ENCODE results near the gene NUCB1.
A peak's percentile ranks its signal among the peaks of the same experiment; 100 is the strongest.
"Not testable (repeated sequence)": the region's sequence is repeated elsewhere in the genome, so short reads cannot be mapped to it uniquely, and the experiment has no call there.

NUCB1 gene

DNA sequence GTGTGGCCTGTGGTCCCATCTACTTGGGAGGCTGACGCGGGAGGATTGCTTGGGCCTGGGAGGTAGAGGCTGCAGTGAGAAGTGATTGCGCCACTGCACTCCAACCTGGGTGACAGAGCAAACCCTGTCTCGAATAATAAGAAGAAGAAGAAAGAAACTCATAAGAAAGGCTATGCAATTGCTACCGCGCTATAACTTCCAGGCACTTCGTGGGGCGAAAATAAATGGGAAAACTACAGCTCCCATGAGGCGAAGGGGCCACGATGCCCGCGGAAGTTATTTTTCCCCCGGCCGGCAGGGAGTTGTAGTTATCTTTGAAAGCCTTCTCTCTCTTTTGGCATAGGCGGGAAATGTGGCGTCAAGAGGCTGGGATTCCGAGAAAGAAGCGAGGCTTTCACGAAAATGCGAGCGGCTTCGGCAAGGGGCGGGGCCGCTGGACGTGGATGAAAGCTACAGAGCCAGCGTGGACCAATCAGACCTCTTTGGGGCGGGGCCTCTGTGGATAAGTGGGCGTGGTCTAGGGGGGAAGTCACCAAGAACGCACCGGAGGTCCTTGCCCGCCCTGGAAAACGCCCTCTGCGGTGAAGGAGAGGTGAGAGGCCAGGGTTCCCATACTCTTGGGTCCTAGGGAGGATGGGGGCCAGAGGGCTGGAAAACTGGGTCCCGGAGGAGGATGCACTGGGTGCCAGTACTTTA is at the start of gene NUCB1:
Gene NUCB1 (plus strand): TSS at position 532 of the 696 bp plus-strand sequence. CDS start 485 bp downstream, outside the sequence.
- DNase-seq (ENCODE audit: low spot score): peak; percentile 99

DNA sequence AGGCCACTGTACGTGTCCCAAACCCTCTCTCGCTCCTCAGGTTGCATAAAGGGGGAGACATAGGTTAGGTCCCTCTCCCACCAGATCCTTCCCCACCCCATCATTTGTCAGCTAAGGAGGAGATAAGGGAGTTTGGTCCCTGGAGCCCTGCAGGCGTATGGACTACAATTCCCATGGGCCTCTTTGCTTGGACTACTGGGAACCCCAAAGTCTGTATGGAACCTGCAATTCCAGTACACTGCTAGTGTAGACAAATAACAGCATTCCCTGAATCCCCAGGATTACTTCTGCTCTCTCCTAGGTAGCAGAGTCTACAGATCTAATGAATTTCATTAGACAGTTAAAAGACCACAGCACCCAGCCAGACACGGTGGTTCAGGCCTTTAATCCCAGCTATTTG is 47.8 kb upstream of the NUCB1 start:
- DNase-seq (ENCODE audit: low spot score): no peak

DNA sequence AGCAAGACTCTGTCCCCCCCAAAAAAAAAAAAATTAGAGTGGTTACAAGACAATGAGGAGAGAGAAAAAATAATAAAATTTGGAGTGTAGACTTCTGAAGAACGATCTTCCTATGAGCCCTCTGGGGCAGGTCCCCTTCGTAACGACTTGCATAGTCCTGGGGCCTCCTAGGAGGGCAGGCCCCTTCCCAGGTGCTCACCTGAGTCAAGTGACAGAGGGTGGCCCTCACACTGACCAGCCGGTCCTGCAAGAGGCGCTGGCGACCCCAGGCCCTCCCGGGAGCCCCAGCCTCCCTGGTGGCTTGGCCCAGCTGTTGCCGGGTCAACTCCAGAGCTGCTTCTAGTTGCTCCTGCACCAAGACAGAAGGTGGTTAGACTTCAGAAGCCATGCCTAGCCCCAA is 46.6 kb upstream of the NUCB1 start:
- no peak for DNase-seq (ENCODE audit: low spot score)

DNA sequence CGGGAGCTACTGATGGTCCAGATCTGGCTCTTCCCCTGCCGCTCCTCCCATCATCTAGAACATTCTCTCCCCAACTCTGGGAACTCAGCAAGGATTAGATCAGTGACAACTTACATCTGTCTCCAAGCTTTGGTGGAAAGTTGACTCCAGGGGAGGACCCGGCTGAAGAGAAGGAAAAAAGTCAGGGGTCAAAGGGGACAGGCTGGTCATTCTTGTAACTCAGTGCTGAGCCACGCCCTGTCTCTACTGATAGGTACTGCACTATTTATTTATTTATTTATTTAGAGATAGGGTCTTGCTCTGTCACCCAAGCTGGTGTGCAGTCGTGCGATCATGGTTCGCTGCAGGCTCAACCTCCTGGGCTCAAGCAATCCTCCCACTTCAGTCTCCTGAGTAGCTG is 46.0 kb upstream of the NUCB1 start:
- no peak for DNase-seq (ENCODE audit: low spot score)

DNA sequence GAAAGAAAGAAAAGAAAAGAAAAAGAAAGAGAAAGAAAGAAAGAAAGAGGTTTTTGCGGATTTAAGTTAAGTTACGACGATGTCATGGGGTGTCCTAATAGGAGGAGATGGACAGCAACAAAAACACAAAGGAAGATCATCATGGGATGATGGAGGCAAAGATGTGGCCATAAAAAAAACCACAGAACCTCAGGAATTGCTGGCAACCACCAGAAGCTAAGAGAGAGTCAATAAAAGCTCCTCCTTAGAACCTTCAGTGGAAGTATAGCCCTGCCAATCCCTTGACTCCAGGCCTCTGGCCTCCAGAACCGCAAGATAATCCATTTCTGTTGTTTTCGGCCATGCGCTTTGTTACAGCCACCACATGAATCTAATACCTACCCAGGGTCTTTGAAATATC is 43.2 kb upstream of the NUCB1 start:
- DNase-seq (ENCODE audit: low spot score): no peak

DNA sequence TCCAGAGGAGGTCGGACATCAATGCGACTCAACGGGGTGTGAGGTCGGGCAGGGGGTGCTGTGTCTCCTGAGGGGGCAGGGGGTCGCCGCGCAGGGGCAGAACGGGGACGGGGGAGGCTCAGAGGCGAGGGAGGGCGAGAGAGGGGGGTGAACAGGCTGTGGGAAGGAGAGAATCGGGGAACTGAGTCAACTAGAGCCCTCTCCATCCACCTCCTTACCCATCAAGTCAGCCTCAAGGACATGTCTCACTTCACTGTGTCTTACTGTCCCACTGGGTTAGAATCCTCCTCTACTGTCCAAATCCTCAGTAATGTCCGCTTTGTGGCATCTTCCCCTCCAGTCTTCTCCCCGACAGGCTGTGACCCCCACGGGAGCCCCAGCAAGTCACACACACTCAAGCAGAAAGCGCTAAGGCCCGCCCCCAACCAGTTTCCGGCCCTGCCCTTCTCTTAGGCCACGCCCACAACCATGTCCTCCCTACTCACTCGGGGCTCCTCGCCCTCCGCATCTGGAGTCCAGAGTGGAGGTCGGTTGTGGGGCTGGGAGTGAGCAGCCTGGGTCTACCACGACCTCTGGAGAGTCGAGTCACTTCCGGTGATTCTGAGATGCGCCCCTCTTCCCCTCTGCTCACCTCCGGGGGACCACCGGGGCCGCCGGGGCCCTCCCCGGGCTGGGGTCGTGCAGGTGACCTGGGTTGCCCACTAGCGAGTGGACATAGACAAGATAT is 41.0 kb upstream of the NUCB1 start:
- peak; percentile 88 for DNase-seq (ENCODE audit: low spot score)

DNA sequence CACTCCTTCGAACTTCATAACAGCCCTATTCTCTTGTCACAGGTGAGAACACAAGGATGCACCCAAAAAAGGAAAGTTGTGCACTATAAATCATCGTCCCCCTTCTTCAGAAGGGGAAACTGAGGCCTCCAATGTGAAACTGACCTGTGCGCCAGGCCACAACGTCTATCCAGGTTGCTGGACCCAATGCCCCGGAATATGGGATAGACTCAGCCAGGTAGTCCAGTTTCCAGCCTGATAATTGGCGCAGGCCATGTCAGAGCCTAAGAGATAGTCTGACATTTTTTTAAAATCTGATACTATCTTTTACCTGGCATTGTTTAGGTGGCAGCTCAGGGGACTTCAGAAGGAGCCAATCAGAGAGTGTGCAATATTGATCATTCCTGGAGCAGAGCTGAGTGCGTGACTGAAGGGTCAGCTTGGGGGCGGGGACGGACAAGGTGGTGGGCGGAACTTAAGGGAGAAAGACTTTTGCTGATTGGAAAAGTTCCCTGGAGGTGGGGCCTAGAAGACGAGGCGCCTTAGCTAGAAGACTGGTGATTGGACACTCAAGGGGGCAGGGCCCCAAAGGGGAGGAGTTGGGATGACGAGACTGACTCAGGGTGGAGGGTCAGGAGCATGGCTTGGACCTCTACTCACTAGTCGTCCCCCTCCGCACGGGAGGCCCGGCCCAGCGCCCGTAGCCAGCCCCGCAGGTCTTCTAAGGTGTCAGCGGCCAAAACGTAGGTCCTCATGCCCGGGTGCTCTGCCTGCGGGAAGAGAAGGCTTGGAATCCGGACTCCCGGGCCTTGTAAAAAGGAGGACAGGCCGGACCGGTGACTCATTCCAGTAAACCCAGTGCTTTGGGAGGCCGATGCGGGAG is 40.2 kb upstream of the NUCB1 start:
- peak; percentile 52 for DNase-seq (ENCODE audit: low spot score)

DNA sequence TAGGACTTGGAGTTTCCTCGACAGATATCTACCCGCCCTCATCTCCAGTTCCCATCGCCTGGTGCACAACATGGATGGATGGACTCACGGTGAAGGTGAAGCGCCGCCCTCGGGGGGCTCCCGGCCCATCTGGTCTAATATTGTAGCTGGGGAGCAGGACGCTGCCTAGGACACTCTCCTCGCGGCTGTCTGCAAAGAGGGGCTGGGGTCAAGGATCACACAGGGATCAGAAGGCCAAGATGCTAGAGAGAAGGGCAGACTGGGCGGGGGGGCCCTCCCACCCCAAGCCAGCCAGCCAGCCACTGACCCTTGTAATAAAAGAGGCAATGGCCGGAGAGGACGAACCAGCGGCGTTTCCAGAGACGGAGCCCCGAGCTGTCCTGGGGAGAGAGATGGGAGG is 38.8 kb upstream of the NUCB1 start:
- no peak for DNase-seq (ENCODE audit: low spot score)

DNA sequence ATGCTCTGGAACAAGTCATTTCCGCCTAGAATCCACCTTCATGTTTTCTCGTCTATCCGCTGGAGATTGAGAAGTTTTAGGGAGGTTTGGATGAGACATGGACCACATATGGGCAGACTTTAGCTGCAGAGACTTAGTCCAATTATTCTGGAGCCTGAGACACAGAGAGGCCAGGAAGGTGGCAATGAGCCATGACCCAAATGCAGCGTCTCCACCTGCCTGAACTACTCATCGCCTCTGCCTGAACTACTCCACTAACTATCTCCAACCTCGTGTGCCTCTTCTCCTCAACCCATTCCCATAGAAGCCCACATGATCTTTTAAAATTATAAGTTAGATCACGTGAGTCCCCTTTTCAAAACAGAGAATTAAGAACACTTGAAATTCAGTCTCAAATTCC is 37.3 kb upstream of the NUCB1 start:
- DNase-seq (ENCODE audit: low spot score): no peak

DNA sequence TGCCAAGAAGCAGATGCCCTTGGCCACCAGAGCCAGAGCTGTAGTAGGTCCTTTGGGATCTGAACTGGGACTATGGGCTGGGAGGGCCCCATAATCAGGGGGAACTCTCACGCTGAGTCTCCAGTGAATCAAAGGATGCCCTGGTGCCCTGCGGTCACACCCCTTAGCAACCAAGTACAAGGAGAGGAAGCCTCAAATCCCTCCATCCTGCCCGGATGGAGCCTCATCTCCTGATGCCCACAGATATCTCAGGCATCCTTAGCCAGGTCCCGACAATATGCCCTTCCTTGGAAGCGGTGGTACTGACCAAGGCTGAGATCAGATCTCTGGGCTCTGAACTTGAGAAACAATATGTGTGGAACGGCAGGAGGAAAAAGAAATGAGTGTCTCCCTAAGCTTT is 33.4 kb upstream of the NUCB1 start:
- no peak for DNase-seq (ENCODE audit: low spot score)

DNA sequence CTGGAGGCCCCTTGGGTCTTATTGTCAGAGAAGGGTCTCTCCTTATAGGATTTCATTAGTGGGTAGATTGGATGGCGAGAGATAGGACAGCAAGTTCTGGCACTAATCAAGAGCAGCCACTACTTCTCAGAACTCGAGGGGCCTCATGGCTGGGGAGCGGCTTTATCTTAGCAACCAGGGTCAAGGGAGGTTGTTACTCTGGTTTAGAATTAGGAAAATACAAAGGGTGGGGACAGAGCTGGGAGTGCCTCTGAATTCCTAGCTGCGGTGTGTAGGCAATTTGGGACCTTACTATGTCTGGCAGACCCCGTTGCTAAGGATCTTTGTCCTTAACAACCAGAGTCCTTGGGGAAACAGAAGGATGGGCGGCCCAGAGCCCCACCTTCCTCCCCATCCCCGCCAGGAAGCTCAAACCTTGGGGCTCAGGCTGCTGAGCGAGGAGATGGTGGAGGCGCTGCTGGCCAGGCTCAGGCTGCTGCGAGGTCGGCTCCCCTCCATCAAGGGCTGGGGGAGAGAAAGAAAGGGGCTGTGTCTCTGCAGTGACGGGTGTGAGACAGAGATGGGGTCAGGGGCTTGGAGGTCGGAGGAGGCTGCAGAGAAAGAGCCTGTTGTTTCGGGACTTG is 32.9 kb upstream of the NUCB1 start:
- no peak for DNase-seq (ENCODE audit: low spot score)

DNA sequence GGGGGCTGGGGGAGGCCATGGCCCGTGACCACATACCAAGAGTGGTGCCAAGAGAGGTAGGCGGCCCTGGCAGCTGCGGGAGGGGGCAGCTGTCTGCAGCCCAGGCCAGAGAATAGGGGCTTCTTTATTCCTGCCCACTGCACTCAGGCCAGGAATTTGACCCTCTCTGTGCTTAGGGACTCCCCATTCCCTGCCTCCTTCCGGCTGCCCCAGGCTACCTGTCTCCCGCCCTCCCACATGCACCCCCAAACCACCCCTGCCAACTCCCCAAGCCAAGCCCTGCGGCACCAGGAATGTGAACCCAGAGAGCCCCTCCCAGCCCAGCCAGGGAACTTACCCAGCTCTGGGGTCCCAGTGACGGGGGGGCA is 32.4 kb upstream of the NUCB1 start:
- DNase-seq (ENCODE audit: low spot score): no peak

DNA sequence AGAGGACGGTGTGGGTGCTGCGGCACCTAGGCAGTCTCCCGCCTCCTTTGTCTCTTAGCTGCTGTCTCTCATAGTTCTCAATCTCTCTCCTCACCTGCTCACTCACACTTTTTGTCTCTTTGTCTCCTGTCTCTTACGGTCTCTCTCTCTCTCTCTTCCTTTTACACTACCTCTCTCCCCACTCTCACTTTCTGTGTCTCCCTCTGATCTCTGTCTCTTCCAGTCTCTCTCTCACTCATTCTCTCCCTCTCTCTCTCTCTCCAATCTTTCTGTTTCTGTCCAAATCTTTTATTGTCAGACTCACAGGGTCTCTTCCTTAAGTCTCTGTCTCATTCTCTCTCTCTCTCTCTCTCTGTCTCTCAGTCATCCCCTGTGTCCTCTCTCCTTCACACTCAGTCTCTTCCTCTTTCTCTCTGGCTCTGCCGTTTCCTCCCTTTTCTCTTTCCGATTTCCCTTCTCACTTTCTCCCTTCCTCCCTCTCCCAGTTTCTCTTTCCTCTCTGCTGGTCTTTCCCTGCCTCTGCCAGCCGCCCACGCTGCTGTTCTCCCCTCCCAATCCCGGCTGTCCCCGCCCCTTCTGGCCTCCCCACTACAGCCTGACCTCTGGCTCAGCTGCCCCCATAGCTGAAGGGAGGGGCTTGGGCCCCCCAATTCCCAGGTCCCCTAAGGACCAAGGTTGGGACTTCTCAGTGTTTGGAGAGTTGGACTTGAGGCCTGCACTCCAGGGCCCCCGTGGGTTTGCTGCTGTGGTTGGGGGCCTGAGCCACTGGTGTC is 31.8 kb upstream of the NUCB1 start, which contains the start of gene PLEKHA4:
Gene PLEKHA4 (minus strand): TSS at position 504 of the 773 bp plus-strand sequence. CDS start 997 bp downstream, outside the sequence.
- no peak for DNase-seq (ENCODE audit: low spot score)

DNA sequence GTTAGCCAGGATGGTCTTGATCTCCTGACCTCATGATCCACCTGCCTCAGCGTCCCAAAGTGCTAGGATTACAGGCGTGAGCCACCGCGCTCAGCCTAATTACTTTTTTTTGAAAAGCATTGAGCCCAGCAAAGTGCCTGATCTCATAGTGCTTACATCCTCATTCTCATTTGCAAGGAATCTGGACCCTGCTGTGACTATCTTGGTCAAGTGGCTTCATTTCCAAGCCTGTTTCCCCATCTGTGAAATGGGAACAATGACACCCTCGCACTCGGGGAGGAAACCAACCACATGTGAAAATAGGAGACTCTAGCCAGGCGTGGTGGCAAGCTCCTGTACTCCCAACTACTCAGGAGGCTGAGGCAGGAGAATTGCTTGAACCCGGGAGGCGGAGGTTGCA is 30.1 kb upstream of the NUCB1 start:
- DNase-seq (ENCODE audit: low spot score): no peak

DNA sequence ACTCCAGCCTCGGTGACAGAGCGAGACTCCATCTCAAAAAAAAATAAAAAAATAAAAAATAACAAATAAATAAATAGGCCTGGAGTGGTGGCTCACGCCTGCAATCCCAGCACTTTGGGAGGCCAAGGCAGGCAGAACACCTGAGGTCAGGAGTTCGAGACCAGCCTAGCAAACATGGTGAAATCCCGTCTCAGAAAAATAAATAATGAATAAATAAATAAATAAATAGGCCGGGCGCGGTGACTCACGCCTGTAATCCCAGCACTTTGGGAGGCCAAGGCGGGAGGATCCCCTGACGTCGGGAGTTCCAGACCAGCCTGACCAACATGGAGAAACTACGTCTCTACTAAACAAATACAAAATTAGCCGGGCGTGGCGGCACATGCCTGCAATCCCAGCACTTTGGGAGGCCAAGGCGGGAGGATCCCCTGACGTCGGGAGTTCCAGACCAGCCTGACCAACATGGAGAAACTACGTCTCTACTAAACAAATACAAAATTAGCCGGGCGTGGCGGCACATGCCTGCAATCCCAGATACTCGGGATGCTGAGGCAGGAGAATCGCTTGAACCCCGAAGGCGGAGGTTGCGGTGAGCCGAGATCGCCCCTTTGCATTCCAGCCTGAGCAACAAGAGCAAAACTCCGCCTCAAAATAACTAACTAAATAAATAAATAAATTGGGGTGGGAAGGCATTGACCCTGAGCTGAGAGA is 28.5 kb upstream of the NUCB1 start:
- DNase-seq (ENCODE audit: low spot score): not testable (repeated sequence)

DNA sequence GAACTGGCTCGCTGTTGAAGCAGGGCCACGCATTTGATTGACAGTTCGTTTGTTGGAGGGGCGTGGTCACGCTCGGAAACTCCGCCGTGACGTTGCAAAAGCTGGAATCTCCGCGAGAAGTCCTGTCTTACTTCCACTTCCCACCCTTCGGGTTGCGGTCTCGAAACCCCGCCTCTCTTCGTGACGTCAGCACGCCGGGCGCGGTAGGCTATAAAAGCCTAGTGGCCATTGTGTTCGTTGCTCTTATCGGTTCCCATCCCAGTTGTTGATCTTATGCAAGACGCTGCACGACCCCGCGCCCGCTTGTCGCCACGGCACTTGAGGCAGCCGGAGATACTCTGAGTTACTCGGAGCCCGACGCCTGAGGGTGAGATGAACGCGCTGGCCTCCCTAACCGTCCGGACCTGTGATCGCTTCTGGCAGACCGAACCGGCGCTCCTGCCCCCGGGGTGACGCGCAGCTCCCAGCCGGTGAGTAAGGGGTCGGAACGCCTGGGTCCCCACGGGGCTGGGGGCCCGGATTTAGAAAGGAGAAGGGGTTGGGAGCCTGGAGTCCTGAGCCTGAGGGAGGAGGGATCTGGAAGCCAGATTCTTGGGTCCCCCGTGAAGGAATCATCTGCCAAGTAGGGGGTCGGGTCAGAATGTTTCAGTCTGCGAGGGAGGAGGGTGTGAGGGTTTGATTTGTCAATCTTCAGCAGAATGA is 27.8 kb upstream of the NUCB1 start, which contains the start of gene PPP1R15A:
Gene PPP1R15A (plus strand): TSS at position 240 of the 702 bp plus-strand sequence. CDS start 813 bp downstream, outside the sequence.
- peak; percentile 96 for DNase-seq (ENCODE audit: low spot score)

DNA sequence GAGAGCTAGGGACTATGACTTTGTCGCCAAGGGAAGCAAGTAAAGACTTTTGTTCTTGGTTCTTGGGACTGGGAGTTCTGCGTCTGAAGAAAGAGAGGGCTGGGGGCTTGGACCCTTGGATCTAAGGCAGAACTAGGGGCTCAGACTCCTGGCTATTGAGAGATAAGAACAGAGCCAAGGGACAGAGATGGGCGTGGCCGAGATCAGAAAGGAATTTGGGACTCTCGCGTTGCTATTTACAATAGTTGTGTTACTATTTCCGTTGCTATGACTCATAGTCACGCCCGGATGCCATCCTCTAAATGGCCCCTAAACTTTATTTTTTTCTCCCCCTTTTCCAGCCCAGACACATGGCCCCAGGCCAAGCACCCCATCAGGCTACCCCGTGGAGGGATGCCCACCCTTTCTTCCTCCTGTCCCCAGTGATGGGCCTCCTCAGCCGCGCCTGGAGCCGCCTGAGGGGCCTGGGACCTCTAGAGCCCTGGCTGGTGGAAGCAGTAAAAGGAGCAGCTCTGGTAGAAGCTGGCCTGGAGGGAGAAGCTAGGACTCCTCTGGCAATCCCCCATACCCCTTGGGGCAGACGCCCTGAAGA is 27.1 kb upstream of the NUCB1 start:
- peak; percentile 81 for DNase-seq (ENCODE audit: low spot score)

DNA sequence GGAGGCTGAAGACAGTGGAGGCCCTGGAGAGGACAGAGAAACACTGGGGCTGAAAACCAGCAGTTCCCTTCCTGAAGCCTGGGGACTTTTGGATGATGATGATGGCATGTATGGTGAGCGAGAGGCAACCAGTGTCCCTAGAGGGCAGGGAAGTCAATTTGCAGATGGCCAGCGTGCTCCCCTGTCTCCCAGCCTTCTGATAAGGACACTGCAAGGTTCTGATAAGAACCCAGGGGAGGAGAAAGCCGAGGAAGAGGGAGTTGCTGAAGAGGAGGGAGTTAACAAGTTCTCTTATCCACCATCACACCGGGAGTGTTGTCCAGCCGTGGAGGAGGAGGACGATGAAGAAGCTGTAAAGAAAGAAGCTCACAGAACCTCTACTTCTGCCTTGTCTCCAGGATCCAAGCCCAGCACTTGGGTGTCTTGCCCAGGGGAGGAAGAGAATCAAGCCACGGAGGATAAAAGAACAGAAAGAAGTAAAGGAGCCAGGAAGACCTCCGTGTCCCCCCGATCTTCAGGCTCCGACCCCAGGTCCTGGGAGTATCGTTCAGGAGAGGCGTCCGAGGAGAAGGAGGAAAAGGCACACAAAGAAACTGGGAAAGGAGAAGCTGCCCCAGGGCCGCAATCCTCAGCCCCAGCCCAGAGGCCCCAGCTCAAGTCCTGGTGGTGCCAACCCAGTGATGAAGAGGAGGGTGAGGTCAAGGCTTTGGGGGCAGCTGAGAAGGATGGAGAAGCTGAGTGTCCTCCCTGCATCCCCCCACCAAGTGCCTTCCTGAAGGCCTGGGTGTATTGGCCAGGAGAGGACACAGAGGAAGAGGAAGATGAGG is 26.4 kb upstream of the NUCB1 start:
- peak; percentile 31 for DNase-seq (ENCODE audit: low spot score)
